Prostate gland (tissue), 2 donors: ENCODE data around the gene HMMR. TPM values are rescaled to one million over a fixed set of nuclear protein-coding genes. Genes with fewer than 3 reads are reported as not detected.

Experiments
- DNase-seq: peaks from one replicate; pipeline ENCODE4 v3.0.0-alpha.2; 2019; ENCODE audit warnings: low spot score
- H3K27ac ChIP-seq, 2 donors: fragments of 200-600 bp; sonication (generic); 2 replicates each; pipeline ENCODE4 v1.5.1; 2017 to 2019
- H3K27me3 ChIP-seq: fragments of 200-600 bp; sonication (generic); replicated peaks from 2 replicates; pipeline ENCODE4 v1.5.1; 2019; ENCODE audit not compliant: insufficient read depth
- H3K36me3 ChIP-seq, 2 donors: fragments of 200-600 bp; sonication (generic); 1 replicate in 1 of 2; 2 replicates in 1 of 2; pipeline versions ENCODE4 v1.5.1 to v1.8.1; 2017 to 2019
- H3K4me1 ChIP-seq: fragments of 200-600 bp; sonication (generic); replicated peaks from 2 replicates; pipeline ENCODE4 v1.5.1; 2019
- H3K4me3 ChIP-seq, 2 donors: fragments of 200-600 bp; sonication (generic); 2 replicates each; pipeline ENCODE4 v1.5.1; 2017 to 2019
- H3K9me3 ChIP-seq: fragments of 200-600 bp; sonication (generic); 2 replicates; pipeline ENCODE4 v1.5.1; 2017
- CTCF ChIP-seq, 4 experiments: fragments of 200-600 bp in 2 of 4; fragments of 450-650 bp in 2 of 4; sonication (generic) in 2 of 4; IDR thresholded peaks; 1 replicate in 3 of 4; 2 replicates in 1 of 4; pipeline ENCODE4 v1.5.1; 2016 to 2019; ENCODE audit warnings: antibody characterized with exemption in 4 of 4, mild to moderate bottlenecking in 2 of 4, moderate library complexity in 2 of 4
- POLR2A ChIP-seq: fragments of 450-650 bp; IDR thresholded peaks from one replicate; pipeline ENCODE4 v1.6.1; 2016; ENCODE audit warnings: antibody characterized with exemption, mild to moderate bottlenecking
- POLR2AphosphoS5 ChIP-seq: sonication (generic); formaldehyde crosslinking; IDR thresholded peaks from one replicate; pipeline ENCODE4 v1.6.1; 2017; ENCODE audit warnings: antibody characterized with exemption
- WGBS: methylation state at CpG from one replicate; pipeline ENCODE4 v1.1.5; 2018; 5-methylcytosine and 5-hydroxymethylcytosine counted together
- intact Hi-C: fragments of 100-400 bp; cut with DNase I; formaldehyde crosslinking; loops from one replicate; pipeline ENCODE4 v1.14.2; 2022
- total RNA-seq, 2 donors: library from RNA; depleted of rRNA; stranded (reverse); fragments of >200 nt; gene quantifications; one replicate each; pipeline ENCODE4 v1.1.0, GENCODE V29; 2016

HMMR gene
- total RNA-seq, 2 donors from 2014 or later = 1.7 to 1.8 TPM

GRCh38 chr5:163504079-163504931, 43.9 kb downstream of the HMMR start:
- H3K4me3 ChIP-seq = peak overlapping the region; percentile 81 to 90
- H3K4me1 ChIP-seq = peaks cover 10% of the 10 kb centered on the region
- TF ChIP-seq POLR2A (no peak), POLR2AphosphoS5 (peak; percentile 46)
- peak overlapping the region; percentile 97 to 99 for H3K27ac ChIP-seq
- intact Hi-C loops = loop anchor here (2.0 kb wide), 1 partner anchor 68 kb away; the partner anchor contains the start of gene CCNG1
- H3K9me3 ChIP-seq = no peaks in the 10 kb centered on the region
- under 1% methylated on average over 27 of the region's 27 CpGs for WGBS
- H3K36me3 ChIP-seq = no peaks in the 10 kb centered on the region
- H3K27me3 ChIP-seq = no peaks in the 10 kb centered on the region
- DNase-seq = peak; percentile 43

- intact Hi-C loops = loop anchor here (2.0 kb wide), 1 partner anchor 68 kb away; the partner anchor contains the start of gene CCNG1
- Histone ChIP-seq H3K36me3 (no peaks in the 10 kb centered on the region), H3K27me3 (no peaks in the 10 kb centered on the region), H3K4me3 (peak overlapping the region; percentile 81 to 90), H3K27ac (peak overlapping the region; percentile 97 to 99), H3K4me1 (peaks cover 10% of the 10 kb centered on the region), H3K9me3 (no peaks in the 10 kb centered on the region)
- no peak for DNase-seq
- no peak for TF ChIP-seq POLR2AphosphoS5
- TF ChIP-seq POLR2A = no peak
- no peak for TF ChIP-seq CTCF (IDR thresholded peaks at IDR 0.05)
- WGBS = 2% methylated on average over 7 of the region's 7 CpGs
These were observed 44.6 kb downstream of the HMMR start for GRCh38 chr5:163505049-163505367.

DNA sequence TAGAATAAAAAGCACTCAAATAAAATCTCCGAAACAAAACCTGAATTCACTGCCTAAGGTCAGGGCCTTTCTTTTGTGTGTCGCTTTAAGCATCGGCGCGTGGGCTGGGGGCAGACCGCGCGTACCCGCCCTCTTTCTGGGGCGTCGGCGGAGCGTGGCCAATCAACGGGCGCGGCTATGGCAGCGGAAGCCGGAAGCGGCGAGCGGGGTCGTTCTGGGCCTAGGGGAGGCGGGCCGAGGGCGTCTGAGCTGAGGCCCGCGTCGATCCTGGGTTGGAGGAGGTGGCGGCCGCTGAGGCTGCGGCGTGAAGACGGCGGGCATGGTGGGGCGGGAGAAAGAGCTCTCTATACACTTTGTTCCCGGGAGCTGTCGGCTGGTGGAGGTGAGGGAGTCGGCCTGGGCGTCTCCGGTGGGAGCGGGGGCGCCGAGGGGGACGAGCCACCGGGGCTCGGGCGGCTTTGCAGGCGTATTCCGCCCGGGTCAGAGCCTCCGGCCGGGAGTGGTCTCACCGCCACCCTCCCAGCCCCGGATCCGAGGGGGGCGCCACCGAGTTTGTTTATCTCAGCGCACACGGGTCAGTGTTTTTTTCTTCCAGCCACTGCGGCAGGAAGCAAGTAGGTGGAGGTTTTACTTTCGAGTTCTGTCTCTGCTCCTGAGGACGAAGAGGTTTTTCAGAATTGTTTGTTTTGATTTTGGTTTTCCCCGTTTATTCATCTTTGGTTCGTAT, 45.1 kb downstream of the HMMR start, which contains the start of gene MAT2B:
TSS of gene MAT2B (plus strand) at position 252 of the 727 bp plus-strand sequence. CDS start at position 320, 68 bp downstream.
- Histone ChIP-seq H3K4me1 (peaks cover 10% of the 10 kb centered on the region), H3K27ac (peak within 1 kb of the TSS; percentile 97 to 99)

DNA sequence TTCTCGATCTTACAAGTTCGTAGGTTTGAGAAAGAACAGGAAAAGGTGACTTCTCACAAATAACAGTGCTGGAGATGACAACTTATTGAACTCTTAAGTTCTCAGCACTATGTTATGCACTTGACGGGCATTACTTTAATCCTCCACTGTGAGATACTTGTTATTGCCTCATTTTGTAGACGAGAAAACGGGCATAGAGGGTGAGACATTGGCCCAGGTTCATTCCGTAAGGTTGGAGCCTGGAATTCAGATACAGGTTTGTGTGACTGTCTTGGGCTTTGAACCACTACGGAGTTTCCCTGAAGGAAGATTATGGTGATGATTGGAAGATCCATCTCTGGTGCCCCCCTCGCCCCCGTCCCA, 45.6 kb downstream of the HMMR start:
- Histone ChIP-seq H3K4me1 (peaks cover 10% of the 10 kb centered on the region), H3K27me3 (no peaks in the 10 kb centered on the region), H3K27ac (peak overlapping the region; percentile 97 to 99), H3K36me3 (no peaks in the 10 kb centered on the region), H3K9me3 (no peaks in the 10 kb centered on the region), H3K4me3 (peak overlapping the region; percentile 81 to 90)
- no peak for TF ChIP-seq CTCF (IDR thresholded peaks at IDR 0.05)
- 0% methylated on average over 9 of the region's 9 CpGs for WGBS
- no peak for DNase-seq
- intact Hi-C loops = no loop called here

More for the DNA sequence above, 45.1 kb downstream of the HMMR start, which contains the start of gene MAT2B:
- WGBS = 0% methylated on average over 51 of the region's 64 CpGs
- Histone ChIP-seq H3K36me3 (no peaks in the 10 kb centered on the region), H3K27me3 (no peaks in the 10 kb centered on the region), H3K9me3 (no peaks in the 10 kb centered on the region), H3K4me3 (peak within 1 kb of the TSS; percentile 81 to 90)
- TF ChIP-seq POLR2AphosphoS5 = peak; percentile 91
- TF ChIP-seq CTCF (IDR thresholded peaks at IDR 0.05) = peak; percentile 40 to 60 (median 45)
- TF ChIP-seq POLR2A = peak; percentile 91
- peak; percentile 95 for DNase-seq
- intact Hi-C loops = loop anchor here (2.0 kb wide), 1 partner anchor 69 kb away; the partner anchor contains the start of gene CCNG1

GRCh38 chr5:163506726-163507125, 46.3 kb downstream of the HMMR start:
- TF ChIP-seq POLR2AphosphoS5 = no peak
- TF ChIP-seq CTCF (IDR thresholded peaks at IDR 0.05) = no peak
- no peak for TF ChIP-seq POLR2A
- Histone ChIP-seq H3K4me1 (peaks cover 10% of the 10 kb centered on the region), H3K9me3 (no peaks in the 10 kb centered on the region), H3K27me3 (no peaks in the 10 kb centered on the region), H3K36me3 (no peaks in the 10 kb centered on the region), H3K27ac (peak overlapping the region; percentile 97 to 99), H3K4me3 (peak overlapping the region; percentile 81 to 90)
- no peak for DNase-seq
- intact Hi-C loops = no loop called here
- WGBS = 3% methylated on average over 8 of the region's 8 CpGs
